Neuronal stem cell (in vitro differentiated cells): ENCODE data around the gene GDF2.
A peak's percentile ranks its signal among the peaks of the same experiment; 100 is the strongest.

ENCODE experiments used
- DNase-seq: peaks from one replicate; pipeline ENCODE4 v3.0.0-alpha.2; 2013; ENCODE audit warnings: low spot score
- H2AFZ ChIP-seq: one replicate; pipeline ENCODE4 v1.6.1; 2013; ENCODE audit warnings: mild to moderate bottlenecking, low read length, inconsistent platforms
- H2AK5ac ChIP-seq: 2 replicates; pipeline ENCODE4 v1.6.1; 2013; ENCODE audit warnings: low read depth, mild to moderate bottlenecking, inconsistent platforms, low read length, moderate library complexity, mixed read lengths
- H2BK120ac ChIP-seq: 2 replicates; pipeline ENCODE4 v1.6.1; 2013; ENCODE audit warnings: low read depth, mild to moderate bottlenecking, inconsistent platforms, low read length, moderate library complexity, mixed read lengths
- H2BK12ac ChIP-seq: one replicate; pipeline ENCODE4 v1.6.1; 2013; ENCODE audit warnings: low read length, inconsistent platforms
- H2BK15ac ChIP-seq: 2 replicates; pipeline ENCODE4 v1.6.1; 2013; ENCODE audit warnings: mild to moderate bottlenecking, low read length, inconsistent platforms, mixed read lengths
- H2BK5ac ChIP-seq: one replicate; pipeline ENCODE4 v1.6.1; 2013; ENCODE audit warnings: inconsistent platforms, mild to moderate bottlenecking, low read length, moderate library complexity
- H3K14ac ChIP-seq: one replicate; pipeline ENCODE4 v1.6.1; 2013; ENCODE audit warnings: low read length, inconsistent platforms
- H3K18ac ChIP-seq: 2 replicates; pipeline ENCODE4 v1.6.1; 2013; ENCODE audit warnings: low read length, inconsistent platforms
- H3K23ac ChIP-seq: 2 replicates; pipeline ENCODE4 v1.6.1; 2013; ENCODE audit warnings: low read depth, mild to moderate bottlenecking, mixed read lengths, low read length, inconsistent platforms; ENCODE audit not compliant: poor library complexity
- H3K27ac ChIP-seq: replicated peaks from 3 replicates; pipeline ENCODE4 v1.5.1; 2013; ENCODE audit warnings: low read length, inconsistent platforms
- H3K27me3 ChIP-seq, 3 experiments: 2 replicates each; pipeline ENCODE4 v1.6.1; 2013; ENCODE audit warnings: low read length in 3 of 3, mild to moderate bottlenecking in 2 of 3, inconsistent platforms in 1 of 3, low read depth in 1 of 3, mixed read lengths in 1 of 3, moderate library complexity in 1 of 3; ENCODE audit not compliant: control insufficient read depth in 3 of 3, insufficient read depth in 3 of 3
- H3K36me3 ChIP-seq, 2 donors: replicated peaks in 1 of 2; 2 replicates each; pipeline ENCODE4 v1.6.1; 2013; ENCODE audit warnings: low read length in 2 of 2; ENCODE audit not compliant: control insufficient read depth in 2 of 2, insufficient read depth in 2 of 2
- H3K4ac ChIP-seq: 2 replicates; pipeline ENCODE4 v1.6.1; 2013; ENCODE audit warnings: inconsistent platforms, mild to moderate bottlenecking, low read length, moderate library complexity
- H3K4me1 ChIP-seq, 2 donors: 1 replicate in 1 of 2; 2 replicates in 1 of 2; pipeline ENCODE4 v1.6.1; 2013; ENCODE audit warnings: low read length in 2 of 2, low read depth in 1 of 2; ENCODE audit not compliant: control insufficient read depth in 2 of 2, insufficient read depth in 1 of 2
- H3K4me2 ChIP-seq: one replicate; pipeline ENCODE4 v1.6.1; 2013; ENCODE audit warnings: mild to moderate bottlenecking, low read length, inconsistent platforms; ENCODE audit not compliant: insufficient read depth, poor library complexity, severe bottlenecking
- H3K4me3 ChIP-seq, 2 donors: 2 replicates each; pipeline ENCODE4 v1.5.1; 2013; ENCODE audit warnings: low read length in 2 of 2, mild to moderate bottlenecking in 2 of 2, inconsistent platforms in 1 of 2, moderate library complexity in 1 of 2
- H3K79me1 ChIP-seq: one replicate; pipeline ENCODE4 v1.6.1; 2013; ENCODE audit warnings: low read depth, mild to moderate bottlenecking, inconsistent platforms, low read length, moderate library complexity
- H3K9ac ChIP-seq: one replicate; pipeline ENCODE4 v1.6.1; 2013; ENCODE audit warnings: mild to moderate bottlenecking, low read depth, low read length, inconsistent platforms; ENCODE audit not compliant: poor library complexity
- H3K9me3 ChIP-seq, 2 donors: replicated peaks in 1 of 2; 2 replicates each; pipeline versions ENCODE3 to v1.6.1; 2013; ENCODE audit warnings: low read length in 2 of 2, mild to moderate bottlenecking in 2 of 2, inconsistent platforms in 1 of 2, low read depth in 1 of 2, mixed read lengths in 1 of 2, moderate library complexity in 1 of 2; ENCODE audit not compliant: control insufficient read depth in 2 of 2, insufficient read depth in 1 of 2
- H4K8ac ChIP-seq: one replicate; pipeline ENCODE4 v1.6.1; 2013; ENCODE audit warnings: low read depth, mild to moderate bottlenecking, inconsistent platforms, low read length, moderate library complexity
- H4K91ac ChIP-seq: one replicate; pipeline ENCODE4 v1.6.1; 2013; ENCODE audit warnings: low read length, low read depth, mild to moderate bottlenecking, inconsistent platforms; ENCODE audit not compliant: poor library complexity
- WGBS, 2 donors: extraction: QIAGEN DNeasy Blood & Tissue Kit; methylation state at CpG; one replicate each; pipeline ENCODE4 v1.1.7; 2013; ENCODE audit warnings: missing lambda C conversion rate in 2 of 2, mixed read lengths in 1 of 2; ENCODE audit not compliant: insufficient read length in 2 of 2, insufficient replicate concordance in 1 of 2; ENCODE audit errors: extremely low coverage in 2 of 2; 5-methylcytosine and 5-hydroxymethylcytosine counted together

GDF2 gene

GRCh38 chr10:47282005-47282656 lies 40.1 kb upstream of the GDF2 start:
- Histone ChIP-seq H3K27me3 (no peaks in the 10 kb centered on the region), H4K8ac (no peak overlapping the region), H3K4me2 (no peak overlapping the region), H3K36me3 (no peaks in the 10 kb centered on the region), H3K4ac (no peak overlapping the region), H4K91ac (no peak overlapping the region), H2BK5ac (no peak overlapping the region), H2AK5ac (peak overlapping the region; percentile 48), H2BK12ac (peak overlapping the region; percentile 46), H2BK15ac (peak overlapping the region; percentile 27), H3K27ac (no peak overlapping the region), H2AFZ (no peak overlapping the region), H2BK120ac (no peak overlapping the region), H3K4me1 (no peaks in the 10 kb centered on the region), H3K9ac (no peak overlapping the region), H3K23ac (peak overlapping the region; percentile 43), H3K14ac (no peak overlapping the region), H3K79me1 (no peaks in the 10 kb centered on the region), H3K9me3 (peaks cover 0 to 2% of the 10 kb centered on the region in 2 donors), H3K4me3 (no peak overlapping the region), H3K18ac (peak overlapping the region; percentile 67)
- WGBS, 2 donors: no CpG with 5 or more reads among the region's 6 CpGs
- DNase-seq: no peak

- Histone ChIP-seq H3K9me3 (peaks cover 0 to 2% of the 10 kb centered on the region in 2 donors), H3K4me1 (no peaks in the 10 kb centered on the region), H3K36me3 (no peaks in the 10 kb centered on the region), H3K4ac (no peak overlapping the region), H3K23ac (peak overlapping the region; percentile 43), H2AK5ac (peak overlapping the region; percentile 48), H2AFZ (no peak overlapping the region), H3K27ac (no peak overlapping the region), H3K14ac (no peak overlapping the region), H3K79me1 (no peaks in the 10 kb centered on the region), H2BK15ac (peak overlapping the region; percentile 27), H3K18ac (peak overlapping the region; percentile 67), H3K27me3 (no peaks in the 10 kb centered on the region), H4K8ac (no peak overlapping the region), H2BK12ac (peak overlapping the region; percentile 46), H3K9ac (no peak overlapping the region), H3K4me3 (no peak overlapping the region), H3K4me2 (no peak overlapping the region), H4K91ac (no peak overlapping the region), H2BK5ac (no peak overlapping the region), H2BK120ac (no peak overlapping the region)
- no CpG with 5 or more reads among the region's 6 CpGs for WGBS, 2 donors
- DNase-seq: no peak
Observed at GRCh38 chr10:47282657-47283018, 39.6 kb upstream of the GDF2 start.

DNA sequence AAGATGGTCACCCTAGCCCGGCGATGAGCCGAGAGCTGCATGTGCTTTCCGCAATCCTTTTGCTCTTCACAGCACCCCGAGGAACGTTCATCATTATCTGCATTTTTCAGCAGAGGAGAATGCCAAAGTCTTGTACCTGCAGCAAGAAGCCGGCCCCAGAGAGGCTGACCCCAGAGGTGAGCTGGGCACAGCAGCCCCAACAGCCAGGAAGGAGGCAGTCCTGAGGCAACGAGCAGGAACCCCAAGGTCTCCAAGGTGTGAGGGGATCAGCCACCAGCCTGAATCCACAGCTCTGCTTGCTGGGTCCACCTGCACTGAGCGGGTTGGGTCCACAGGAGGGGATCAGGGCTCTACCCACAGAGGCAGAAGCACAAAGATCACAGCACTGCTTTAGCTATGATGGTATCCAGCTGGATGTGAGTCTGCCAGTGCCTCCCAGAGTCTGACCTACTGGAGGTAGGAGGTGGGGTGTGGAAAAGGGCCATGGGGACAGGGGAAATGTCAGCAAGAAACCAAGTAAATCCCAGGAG lies 39.1 kb upstream of the GDF2 start:
- H3K9me3 ChIP-seq: peaks cover 0 to 2% of the 10 kb centered on the region in 2 donors
- no peak overlapping the region for H2BK12ac ChIP-seq
- H3K23ac ChIP-seq: no peak overlapping the region
- DNase-seq: no peak
- peak overlapping the region; percentile 7 for H3K18ac ChIP-seq
- WGBS, 2 donors: no CpG with 5 or more reads among the region's 9 CpGs
- H3K36me3 ChIP-seq: no peaks in the 10 kb centered on the region
- H2BK15ac ChIP-seq: peak overlapping the region; percentile 30
- H2BK120ac ChIP-seq: no peak overlapping the region
- H2BK5ac ChIP-seq: no peak overlapping the region
- H3K4ac ChIP-seq: no peak overlapping the region
- H3K4me3 ChIP-seq: no peak overlapping the region
- H3K4me1 ChIP-seq: peaks cover 0 to 3% of the 10 kb centered on the region in 2 donors
- H3K27me3 ChIP-seq: no peaks in the 10 kb centered on the region
- no peak overlapping the region for H4K8ac ChIP-seq
- no peak overlapping the region for H3K9ac ChIP-seq
- no peak overlapping the region for H3K4me2 ChIP-seq
- H3K79me1 ChIP-seq: no peaks in the 10 kb centered on the region
- H3K27ac ChIP-seq: no peak overlapping the region
- peak overlapping the region; percentile 15 for H2AK5ac ChIP-seq
- peak overlapping the region; percentile 40 for H3K14ac ChIP-seq
- no peak overlapping the region for H2AFZ ChIP-seq
- H4K91ac ChIP-seq: no peak overlapping the region

GRCh38 chr10:47283848-47284247 lies 38.4 kb upstream of the GDF2 start:
- no peak overlapping the region for H3K4me2 ChIP-seq
- peaks cover 0 to 3% of the 10 kb centered on the region in 2 donors for H3K4me1 ChIP-seq
- H3K36me3 ChIP-seq: no peaks in the 10 kb centered on the region
- H3K4ac ChIP-seq: no peak overlapping the region
- H2BK12ac ChIP-seq: no peak overlapping the region
- H3K14ac ChIP-seq: peak overlapping the region; percentile 73
- no peak overlapping the region for H3K4me3 ChIP-seq
- no peaks in the 10 kb centered on the region for H3K27me3 ChIP-seq
- no peak overlapping the region for H2AK5ac ChIP-seq
- no peak overlapping the region for H4K91ac ChIP-seq
- H3K27ac ChIP-seq: no peak overlapping the region
- H2BK5ac ChIP-seq: no peak overlapping the region
- H3K9ac ChIP-seq: no peak overlapping the region
- peaks cover 0 to 2% of the 10 kb centered on the region in 2 donors for H3K9me3 ChIP-seq
- H2BK15ac ChIP-seq: no peak overlapping the region
- no peaks in the 10 kb centered on the region for H3K79me1 ChIP-seq
- H4K8ac ChIP-seq: no peak overlapping the region
- H3K18ac ChIP-seq: no peak overlapping the region
- no peak for DNase-seq
- no peak overlapping the region for H2BK120ac ChIP-seq
- no peak overlapping the region for H2AFZ ChIP-seq
- H3K23ac ChIP-seq: no peak overlapping the region
